ENCODE results near the gene LDB1. TPM values are rescaled to one million over a fixed set of nuclear protein-coding genes. Genes with fewer than 3 reads are reported as not detected.

The LDB1 gene
- total RNA-seq (ENCODE audit: low replicate concordance): 46.4 and 79.2 TPM in 2 replicates

GRCh38 chr10:102120142-102120990 lies at the start of gene LDB1:
Gene LDB1 (minus strand): TSS chr10:102120368. CDS start chr10:102120110, 258 bp downstream.
- DNase-seq (ENCODE audit: low spot score): peak; percentile 93
- Histone ChIP-seq H3K27me3 (no peaks in the 10 kb centered on the region), H4K20me1 (ENCODE audit: low read depth) (peaks cover 8% of the 10 kb centered on the region), H3K4me3 (peak within 1 kb of the TSS; percentile 81), H3F3A (ENCODE audit: low read depth) (peaks cover 76% of the 10 kb centered on the region), H3K4me2 (peak within 1 kb of the TSS; percentile 89), H3K4me1 (peaks cover 53% of the 10 kb centered on the region), H3K27ac (peak within 1 kb of the TSS; percentile 91), H3K36me3 (no peaks in the 10 kb centered on the region), H3K79me2 (ENCODE audit: low read depth) (peaks cover 44% of the 10 kb centered on the region), H3K9me3 (ENCODE audit: low read depth) (no peaks in the 10 kb centered on the region), H3K9ac (peak within 1 kb of the TSS; percentile 49), H2AFZ (replicated peaks) (peak within 1 kb of the TSS; percentile 80)
- Mint-ChIP-seq H3K27me3 (ENCODE audit: insufficient read depth, low read depth) (peaks cover 10% of the 10 kb centered on the region), H3K27ac (peak within 1 kb of the TSS; percentile 78), H3K4me1 (peaks cover 56% of the 10 kb centered on the region), H3K36me3 (no peaks in the 10 kb centered on the region), H3K4me3 (peak within 1 kb of the TSS; percentile 91), H3K9me3 (no peaks in the 10 kb centered on the region)
- TF ChIP-seq CTCF (IDR thresholded peaks at IDR 0.05) (no peak), EZH2 (IDR thresholded peaks at IDR 0.05) (no peak), EZH2phosphoT487 (IDR thresholded peaks at IDR 0.05) (no peak)

- Histone ChIP-seq H3K79me2 (ENCODE audit: low read depth) (no peaks in the 10 kb centered on the region), H3K9me3 (ENCODE audit: low read depth) (no peaks in the 10 kb centered on the region), H4K20me1 (ENCODE audit: low read depth) (peaks cover 4% of the 10 kb centered on the region), H3F3A (ENCODE audit: low read depth) (peaks cover 15% of the 10 kb centered on the region), H3K4me2 (no peak overlapping the region), H3K4me1 (no peaks in the 10 kb centered on the region), H2AFZ (replicated peaks) (no peak overlapping the region), H3K9ac (no peak overlapping the region), H3K4me3 (no peak overlapping the region), H3K27me3 (no peaks in the 10 kb centered on the region), H3K27ac (no peak overlapping the region), H3K36me3 (no peaks in the 10 kb centered on the region)
- Mint-ChIP-seq H3K9me3 (no peaks in the 10 kb centered on the region), H3K4me1 (peaks cover 11% of the 10 kb centered on the region), H3K27ac (no peak overlapping the region), H3K4me3 (no peak overlapping the region), H3K36me3 (no peaks in the 10 kb centered on the region), H3K27me3 (ENCODE audit: insufficient read depth, low read depth) (peaks cover 2% of the 10 kb centered on the region)
- TF ChIP-seq EZH2phosphoT487 (IDR thresholded peaks at IDR 0.05) (no peak), EZH2 (IDR thresholded peaks at IDR 0.05) (no peak), CTCF (IDR thresholded peaks at IDR 0.05) (no peak)
- DNase-seq (ENCODE audit: low spot score): no peak
Observed at GRCh38 chr10:102167861-102168260, 47.7 kb upstream of the LDB1 start.

GRCh38 chr10:102163342-102163989 lies 43.3 kb upstream of the LDB1 start:
- Histone ChIP-seq H3K79me2 (ENCODE audit: low read depth) (no peaks in the 10 kb centered on the region), H4K20me1 (ENCODE audit: low read depth) (peaks cover 4% of the 10 kb centered on the region), H3K36me3 (no peaks in the 10 kb centered on the region), H3K27me3 (no peaks in the 10 kb centered on the region), H3K9me3 (ENCODE audit: low read depth) (no peaks in the 10 kb centered on the region), H3K9ac (no peak overlapping the region), H3K4me2 (no peak overlapping the region), H3K4me1 (no peaks in the 10 kb centered on the region), H3K27ac (no peak overlapping the region), H3K4me3 (no peak overlapping the region), H3F3A (ENCODE audit: low read depth) (peaks cover 16% of the 10 kb centered on the region), H2AFZ (replicated peaks) (no peak overlapping the region)
- Mint-ChIP-seq H3K4me1 (no peaks in the 10 kb centered on the region), H3K27ac (no peak overlapping the region), H3K4me3 (no peak overlapping the region), H3K36me3 (peaks cover 29% of the 10 kb centered on the region), H3K9me3 (no peaks in the 10 kb centered on the region), H3K27me3 (ENCODE audit: insufficient read depth, low read depth) (peaks cover 2% of the 10 kb centered on the region)
- DNase-seq (ENCODE audit: low spot score): no peak
- no peak for TF ChIP-seq CTCF (IDR thresholded peaks at IDR 0.05)
- TF ChIP-seq EZH2 (IDR thresholded peaks at IDR 0.05): no peak
- TF ChIP-seq EZH2phosphoT487 (IDR thresholded peaks at IDR 0.05): no peak
